HG03280 (cell line): ENCODE measurements around the gene GCNT2.
"Not testable (repeated sequence)": the region's sequence is repeated elsewhere in the genome, so short reads cannot be mapped to it uniquely, and the experiment has no call there.

Experiments used
- ATAC-seq: cut with Tn5 transposase; IDR thresholded peaks from one replicate; pipeline ENCODE4 v1.9.1; 2021; ENCODE audit warnings: mild to moderate bottlenecking, moderate library complexity; ENCODE audit not compliant: unreplicated experiment

GCNT2 gene

GRCh38 chr6:10521104-10521808 is at the start of gene GCNT2:
TSS of gene GCNT2 (plus strand) at chr6:10521351. CDS start at chr6:10528912, 7,561 bp downstream.
- ATAC-seq: no peak

- ATAC-seq: no peak
Measured at GRCh38 chr6:10472634-10473033, 48.5 kb upstream of the GCNT2 start.

GRCh38 chr6:10478187-10479040 is 42.7 kb upstream of the GCNT2 start:
- no peak for ATAC-seq

GRCh38 chr6:10479939-10480700 is 41.0 kb upstream of the GCNT2 start:
- ATAC-seq: no peak

GRCh38 chr6:10481101-10481500 is 40.0 kb upstream of the GCNT2 start:
- ATAC-seq: no peak

GRCh38 chr6:10482636-10483257 is 38.4 kb upstream of the GCNT2 start:
- no peak for ATAC-seq

- ATAC-seq: no peak
Measured at GRCh38 chr6:10484912-10485311, 36.2 kb upstream of the GCNT2 start.

- ATAC-seq: no peak
Measured at GRCh38 chr6:10485406-10485805, 35.7 kb upstream of the GCNT2 start.

GRCh38 chr6:10486215-10486614 is 34.9 kb upstream of the GCNT2 start:
- no peak for ATAC-seq

GRCh38 chr6:10486944-10487588 is 34.1 kb upstream of the GCNT2 start:
- peak; percentile 82 for ATAC-seq

GRCh38 chr6:10487668-10488327 is 33.4 kb upstream of the GCNT2 start:
- no peak for ATAC-seq

GRCh38 chr6:10491463-10491862 is 29.7 kb upstream of the GCNT2 start:
- ATAC-seq: no peak

- not testable (repeated sequence) for ATAC-seq
Measured at GRCh38 chr6:10491905-10492304, 29.2 kb upstream of the GCNT2 start.

- ATAC-seq: no peak
Measured at GRCh38 chr6:10495029-10495428, 26.1 kb upstream of the GCNT2 start.

GRCh38 chr6:10505529-10505928 is 15.6 kb upstream of the GCNT2 start:
- ATAC-seq: no peak

GRCh38 chr6:10507298-10507697 is 13.9 kb upstream of the GCNT2 start:
- no peak for ATAC-seq

- ATAC-seq: no peak
Measured at GRCh38 chr6:10507715-10508114, 13.4 kb upstream of the GCNT2 start.

GRCh38 chr6:10510592-10511367 is 10.4 kb upstream of the GCNT2 start:
- peak; percentile 94 for ATAC-seq

GRCh38 chr6:10511477-10511876 is 9.7 kb upstream of the GCNT2 start:
- no peak for ATAC-seq
